B cell (primary cell): ENCODE results near the gene PRX. TPM values are rescaled to one million over a fixed set of nuclear protein-coding genes. Genes with fewer than 3 reads are reported as not detected.

Experiments
- ATAC-seq: fragments of 200-7000 bp; cut with Tn5 transposase; one replicate; pipeline ENCODE4 v1.10.0; 2021; ENCODE audit warnings: low read depth, mild to moderate bottlenecking, moderate number of reproducible peaks, moderate library complexity
- CTCF ChIA-PET: fragments of 350-600 bp; sonication (Branson Sonifier 250); formaldehyde crosslinking; loops from one replicate; lab custom pipeline; 2021; ENCODE audit warnings: antibody characterized with exemption, inconsistent platforms; lab: Charles Lee
- POLR2A ChIA-PET: fragments of 350-600 bp; sonication (Branson Sonifier 250); formaldehyde crosslinking; loops from one replicate; lab custom pipeline; 2021; ENCODE audit warnings: antibody characterized with exemption; lab: Charles Lee
- DNase-seq: peaks from one replicate; pipeline ENCODE4 v3.0.0; 2013
- H2AFZ ChIP-seq: 2 replicates; pipeline ENCODE4 v1.6.1; 2012; ENCODE audit warnings: mild to moderate bottlenecking, low read depth, low read length; ENCODE audit not compliant: insufficient read depth, poor library complexity, severe bottlenecking
- H3K27ac ChIP-seq, 2 donors: 1 replicate in 1 of 2; 2 replicates in 1 of 2; pipeline ENCODE4 v1.5.1; 2012 to 2013; ENCODE audit warnings: low read length in 2 of 2, mild to moderate bottlenecking in 2 of 2, moderate library complexity in 1 of 2
- H3K27me3 ChIP-seq, 4 experiments: fragments of 200-600 bp in 1 of 4; sonication (generic) in 1 of 4; replicated peaks in 1 of 4; 1 replicate in 2 of 4; 2 replicates in 2 of 4; pipeline versions ENCODE4 v1.6.1 to v1.7.0; 2013 to 2016; ENCODE audit warnings: low read length in 3 of 4, mild to moderate bottlenecking in 2 of 4, mixed read lengths in 1 of 4, moderate library complexity in 1 of 4; ENCODE audit not compliant: insufficient read depth in 4 of 4, control insufficient read depth in 3 of 4; ENCODE audit errors: control extremely low read depth in 1 of 4
- H3K36me3 ChIP-seq, 2 experiments: replicated peaks in 1 of 2; 1 replicate in 1 of 2; 2 replicates in 1 of 2; pipeline versions ENCODE4 v1.6.1 to v1.7.1; 2013; ENCODE audit warnings: low read length in 1 of 2; ENCODE audit not compliant: insufficient read depth in 2 of 2, control insufficient read depth in 1 of 2; ENCODE audit errors: control extremely low read depth in 1 of 2, extremely low read depth in 1 of 2
- H3K4me1 ChIP-seq, 2 donors: fragments of 200-600 bp in 1 of 2; sonication (generic) in 1 of 2; 1 replicate in 1 of 2; 2 replicates in 1 of 2; pipeline versions ENCODE4 v1.5.1 to v1.6.1; 2013 to 2017; ENCODE audit warnings: low read length in 2 of 2; ENCODE audit not compliant: control insufficient read depth in 2 of 2, insufficient read depth in 2 of 2
- H3K4me2 ChIP-seq: replicated peaks from 2 replicates; pipeline ENCODE3; 2012; ENCODE audit warnings: mild to moderate bottlenecking, low read depth, low read length; ENCODE audit not compliant: poor library complexity, severe bottlenecking
- H3K4me3 ChIP-seq, 5 experiments: fragments of 200-600 bp in 1 of 5; sonication (generic) in 1 of 5; 1 replicate in 3 of 5; 2 replicates in 2 of 5; pipeline versions ENCODE4 v1.5.1 to v1.7.0; 2011 to 2016; ENCODE audit warnings: low read length in 4 of 5, mild to moderate bottlenecking in 4 of 5, low read depth in 2 of 5, control low read depth in 1 of 5, moderate library complexity in 1 of 5; ENCODE audit not compliant: insufficient read depth in 1 of 5; ENCODE audit errors: control extremely low read depth in 1 of 5, extremely low read depth in 1 of 5
- H3K79me2 ChIP-seq: fragments of 200-600 bp; sonication (generic); one replicate; pipeline ENCODE4 v1.6.0; 2016; ENCODE audit warnings: low read length; ENCODE audit not compliant: control insufficient read depth, insufficient read depth
- H3K9ac ChIP-seq: fragments of 200-600 bp; sonication (generic); 2 replicates; pipeline ENCODE4 v1.6.1; 2017; ENCODE audit warnings: mild to moderate bottlenecking, low read length, moderate library complexity
- H3K9me3 ChIP-seq, 3 donors: one replicate each; pipeline versions ENCODE4 v1.6.1 to v1.7.1; 2013; ENCODE audit warnings: low read length in 2 of 3; ENCODE audit not compliant: control insufficient read depth in 2 of 3, insufficient read depth in 1 of 3; ENCODE audit errors: control extremely low read depth in 1 of 3
- H4K20me1 ChIP-seq: 2 replicates; pipeline ENCODE4 v1.6.0; 2012; ENCODE audit warnings: mild to moderate bottlenecking, low read length; ENCODE audit not compliant: insufficient read depth, control insufficient read depth, poor library complexity, severe bottlenecking
- H3K27ac Mint-ChIP-seq: one replicate; pipeline ENCODE4 v1.8.0; 2021; ENCODE audit warnings: mixed read lengths
- H3K27me3 Mint-ChIP-seq: one replicate; pipeline ENCODE4 v1.8.0; 2021; ENCODE audit warnings: mixed read lengths
- H3K4me1 Mint-ChIP-seq: one replicate; pipeline ENCODE4 v1.8.0; 2021; ENCODE audit warnings: mixed read lengths
- H3K4me3 Mint-ChIP-seq: one replicate; pipeline ENCODE4 v1.8.0; 2021; ENCODE audit warnings: mixed read lengths
- H3K9me3 Mint-ChIP-seq: one replicate; pipeline ENCODE4 v1.8.0; 2022; ENCODE audit warnings: mixed read lengths; ENCODE audit not compliant: insufficient read depth
- EZH2 ChIP-seq: IDR thresholded peaks from 2 replicates; pipeline ENCODE4 v1.6.1; 2012; ENCODE audit warnings: borderline replicate concordance, low read depth, mild to moderate bottlenecking, moderate library complexity, low read length; ENCODE audit not compliant: insufficient read depth, poor library complexity, severe bottlenecking
- WGBS: methylation state at CpG from one replicate; pipeline ENCODE4 v1.1.5; 2013; ENCODE audit warnings: missing lambda C conversion rate; ENCODE audit not compliant: insufficient coverage; 5-methylcytosine and 5-hydroxymethylcytosine counted together
- intact Hi-C: fragments of 100-400 bp; cut with micrococcal nuclease; formaldehyde crosslinking; loops from one replicate; pipeline ENCODE4 v1.10.0; 2022
- polyA plus RNA-seq: library from polyadenylated mRNA; depleted of rRNA; stranded (reverse); fragments of >200 nt; gene quantifications from 2 replicates; pipeline ENCODE4 v1.2.3, GENCODE V29; 2012
- total RNA-seq, 2 donors: library from RNA; stranded (reverse); fragments of 120-200 nt in 1 of 2; gene quantifications; 1 replicate in 1 of 2; 2 replicates in 1 of 2; pipeline versions ENCODE4 v1.2.3 to v1.2.4, GENCODE V29; 2013 to 2022
- TF ChIP-seq, protein P1 (sequence below): fragments of 200-600 bp; IDR thresholded peaks from one replicate; pipeline ENCODE4 v1.8.0; 2022; ENCODE audit warnings: antibody characterized with exemption, mild to moderate bottlenecking

The PRX gene
- total and polyA plus RNA-seq, 2 donors (not counting 1 experiment from before 2014, with no cell fraction given): 1.1 to 2.5 TPM

DNA sequence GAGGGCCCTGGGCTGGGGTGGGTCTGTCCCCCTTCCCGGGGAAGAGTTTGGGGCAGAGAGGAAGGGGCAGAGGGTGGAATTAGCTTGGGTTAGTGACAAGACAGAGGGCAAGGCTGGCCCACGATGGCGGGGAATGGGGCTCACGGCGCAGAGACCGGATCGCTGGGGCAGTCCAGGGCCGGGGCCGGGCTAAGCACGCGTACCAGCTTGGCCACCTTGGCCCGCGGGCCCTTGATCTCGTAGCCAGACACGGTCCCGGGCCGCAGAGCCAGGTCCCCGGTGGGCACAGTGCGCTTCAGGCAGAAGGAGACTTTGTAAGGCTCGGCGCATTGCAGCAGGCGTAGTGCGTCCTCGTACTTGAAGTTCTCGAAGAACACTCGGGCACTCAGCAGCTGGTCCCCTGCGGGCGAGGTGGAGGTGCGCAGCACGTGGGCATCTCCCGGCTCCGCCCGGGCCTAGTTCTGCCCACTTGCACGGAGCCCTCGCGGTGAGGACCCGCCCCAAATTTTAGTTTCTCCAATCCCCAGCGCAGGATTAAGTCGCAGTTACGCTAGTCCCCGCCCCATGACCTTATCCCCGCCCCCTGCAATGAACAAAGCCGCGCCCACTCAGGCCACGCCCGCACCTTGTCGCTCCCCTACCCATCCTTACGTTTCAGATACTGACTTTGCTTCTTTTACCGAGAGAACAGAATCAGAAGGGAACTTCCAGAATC is 14.6 kb downstream of the PRX start:
- CTCF ChIA-PET: no interaction called here
- Histone ChIP-seq H3K4me3 (no peak overlapping the region), H3K36me3 (no peaks in the 10 kb centered on the region), H3K4me2 (peak overlapping the region; percentile 46), H4K20me1 (no peaks in the 10 kb centered on the region), H3K27me3 (peaks cover 0 to 10% (median 3%) of the 10 kb centered on the region in 4 experiments), H3K4me1 (peaks cover 4 to 12% of the 10 kb centered on the region in 2 donors), H3K79me2 (no peaks in the 10 kb centered on the region), H3K9ac (no peak overlapping the region), H3K9me3 (peaks cover 0 to 3% (median 0%) of the 10 kb centered on the region in 3 donors), H2AFZ (no peak overlapping the region), H3K27ac (no peak overlapping the region)
- no peaks in the 10 kb centered on the region for H3K9me3 Mint-ChIP-seq
- DNase-seq (peak; percentile 58), ATAC-seq (peak; percentile 48)
- peaks cover 14% of the 10 kb centered on the region for H3K4me1 Mint-ChIP-seq
- H3K27ac Mint-ChIP-seq: no peak overlapping the region
- peaks cover 8% of the 10 kb centered on the region for H3K27me3 Mint-ChIP-seq
- intact Hi-C loops: no loop called here
- TF ChIP-seq, protein P1, sequence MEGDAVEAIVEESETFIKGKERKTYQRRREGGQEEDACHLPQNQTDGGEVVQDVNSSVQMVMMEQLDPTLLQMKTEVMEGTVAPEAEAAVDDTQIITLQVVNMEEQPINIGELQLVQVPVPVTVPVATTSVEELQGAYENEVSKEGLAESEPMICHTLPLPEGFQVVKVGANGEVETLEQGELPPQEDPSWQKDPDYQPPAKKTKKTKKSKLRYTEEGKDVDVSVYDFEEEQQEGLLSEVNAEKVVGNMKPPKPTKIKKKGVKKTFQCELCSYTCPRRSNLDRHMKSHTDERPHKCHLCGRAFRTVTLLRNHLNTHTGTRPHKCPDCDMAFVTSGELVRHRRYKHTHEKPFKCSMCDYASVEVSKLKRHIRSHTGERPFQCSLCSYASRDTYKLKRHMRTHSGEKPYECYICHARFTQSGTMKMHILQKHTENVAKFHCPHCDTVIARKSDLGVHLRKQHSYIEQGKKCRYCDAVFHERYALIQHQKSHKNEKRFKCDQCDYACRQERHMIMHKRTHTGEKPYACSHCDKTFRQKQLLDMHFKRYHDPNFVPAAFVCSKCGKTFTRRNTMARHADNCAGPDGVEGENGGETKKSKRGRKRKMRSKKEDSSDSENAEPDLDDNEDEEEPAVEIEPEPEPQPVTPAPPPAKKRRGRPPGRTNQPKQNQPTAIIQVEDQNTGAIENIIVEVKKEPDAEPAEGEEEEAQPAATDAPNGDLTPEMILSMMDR: no peak
- no peak for TF ChIP-seq EZH2
- 39% methylated on average over 49 of the region's 49 CpGs for WGBS
- H3K4me3 Mint-ChIP-seq: peak overlapping the region; percentile 0
- POLR2A ChIA-PET: no interaction called here

GRCh38 chr19:40397568-40397906 is 15.6 kb downstream of the PRX start:
- ChIA-PET POLR2A (no interaction called here), CTCF (no interaction called here)
- ATAC-seq (no peak), DNase-seq (no peak)
- no peak overlapping the region for H2AFZ ChIP-seq
- H3K4me3 ChIP-seq: no peak overlapping the region
- H3K36me3 ChIP-seq: no peaks in the 10 kb centered on the region
- Mint-ChIP-seq H3K9me3 (no peaks in the 10 kb centered on the region), H3K4me1 (peaks cover 9% of the 10 kb centered on the region), H3K27me3 (peaks cover 8% of the 10 kb centered on the region), H3K4me3 (no peak overlapping the region), H3K27ac (no peak overlapping the region)
- H3K4me2 ChIP-seq: no peak overlapping the region
- peaks cover 0 to 3% (median 0%) of the 10 kb centered on the region in 3 donors for H3K9me3 ChIP-seq
- no peak overlapping the region for H3K9ac ChIP-seq
- H3K27me3 ChIP-seq: peaks cover 0 to 10% (median 3%) of the 10 kb centered on the region in 4 experiments
- WGBS: 94% methylated on average over 19 of the region's 22 CpGs
- intact Hi-C loops: no loop called here
- TF ChIP-seq EZH2: no peak
- TF ChIP-seq, protein P1: no peak
- no peaks in the 10 kb centered on the region for H3K79me2 ChIP-seq
- no peak overlapping the region for H3K27ac ChIP-seq
- no peaks in the 10 kb centered on the region for H4K20me1 ChIP-seq
- H3K4me1 ChIP-seq: peaks cover 4 to 7% of the 10 kb centered on the region in 2 donors
